UCSD-AML1 (cell line): ENCODE results near the gene ADGRL3.
"Not testable (repeated sequence)": the region's sequence is repeated elsewhere in the genome, so short reads cannot be mapped to it uniquely, and the experiment has no call there.

Experiments
- DNase-seq: peaks from one replicate; lab custom pipeline; 2025; ENCODE audit not compliant: unreplicated experiment; lab: John Stamatoyannopoulos, UW

The ADGRL3 gene

DNA sequence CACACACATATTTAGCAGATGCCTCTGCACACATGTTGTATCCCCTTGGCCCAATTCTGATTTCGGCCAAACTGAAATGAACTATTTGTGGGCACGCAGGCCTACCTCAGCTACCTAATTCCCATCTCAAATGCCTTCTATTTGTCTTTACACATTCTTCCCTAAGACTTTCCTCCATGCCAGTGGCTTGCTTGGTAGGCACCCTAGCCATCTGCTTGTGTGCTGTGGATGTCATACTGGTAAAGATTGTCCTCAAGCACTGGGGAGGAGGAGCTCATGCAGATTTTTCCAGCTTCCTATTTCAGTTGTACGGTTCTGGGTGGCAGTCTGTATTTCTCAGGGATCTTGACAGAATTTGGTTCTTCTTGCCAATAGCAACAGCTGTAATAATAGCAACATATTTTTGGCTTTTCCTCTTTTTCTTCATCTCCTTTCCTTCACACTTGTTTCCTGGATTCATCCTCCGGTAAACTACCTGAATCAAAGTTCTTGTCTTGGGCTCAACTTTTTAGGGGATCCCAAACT lies 514.3 kb downstream of the ADGRL3 start:
- DNase-seq, result no peak

- no peak for DNase-seq
These were observed 516.3 kb downstream of the ADGRL3 start for GRCh38 chr4:61716426-61716825.

GRCh38 chr4:61723492-61723891 lies 523.4 kb downstream of the ADGRL3 start:
- no peak for DNase-seq

GRCh38 chr4:61727286-61727685 lies 527.2 kb downstream of the ADGRL3 start:
- no peak for DNase-seq

DNA sequence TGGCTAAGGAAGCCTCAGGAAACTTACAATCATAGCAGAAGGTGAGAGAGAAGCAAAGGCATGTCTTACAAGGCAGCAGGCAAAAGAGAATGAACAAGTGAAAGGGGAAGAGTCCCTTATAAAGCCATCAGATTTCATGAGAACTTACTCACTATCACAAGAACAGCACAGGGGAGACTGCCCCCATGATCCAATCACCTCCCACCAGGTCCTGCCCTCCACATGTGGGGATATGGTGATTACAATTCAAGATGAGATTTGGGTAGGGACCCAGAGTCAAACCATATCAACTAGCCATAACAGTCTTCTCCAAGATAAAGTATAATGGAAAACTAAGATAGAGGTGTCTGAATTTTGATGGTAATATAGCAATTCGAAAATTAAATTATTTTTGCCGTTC lies 534.3 kb downstream of the ADGRL3 start:
- DNase-seq, result no peak

DNA sequence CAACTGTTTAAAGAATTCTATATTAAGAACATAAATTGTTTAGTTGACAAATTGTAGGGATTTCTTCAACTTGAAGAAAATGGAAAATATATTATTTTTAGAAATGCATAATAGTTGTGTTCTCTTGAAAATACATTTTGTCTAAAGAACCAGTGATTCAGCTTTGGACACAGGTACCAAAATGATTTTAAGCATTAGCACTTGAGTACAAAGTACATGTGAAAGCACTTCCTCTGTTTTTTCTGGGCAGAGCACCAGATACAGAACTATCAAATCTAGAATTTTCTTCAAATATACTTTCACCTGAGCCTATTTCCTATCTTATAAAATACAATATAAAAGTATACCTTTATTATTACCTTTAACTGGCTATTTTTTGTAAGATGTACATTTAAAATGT lies 539.8 kb downstream of the ADGRL3 start:
- no peak for DNase-seq

DNA sequence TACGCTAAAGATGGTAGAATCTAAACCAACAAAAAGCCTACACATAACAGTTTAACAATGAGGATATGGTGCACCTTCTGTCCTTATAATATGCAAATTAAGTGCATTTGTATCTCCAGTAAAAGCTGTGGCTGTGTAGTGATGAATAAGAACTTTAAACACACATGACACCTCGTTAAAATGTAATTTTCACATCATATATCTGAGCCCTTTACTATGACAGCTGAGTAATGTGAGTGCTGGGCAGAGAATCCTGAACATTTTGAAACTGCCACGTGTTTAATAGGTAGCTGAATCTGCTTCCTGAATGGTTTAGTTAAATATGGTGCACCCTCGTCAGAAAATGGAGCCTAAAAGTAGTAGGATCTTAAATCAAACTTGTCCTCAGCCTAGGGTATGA lies 540.8 kb downstream of the ADGRL3 start:
- DNase-seq, result no peak

DNA sequence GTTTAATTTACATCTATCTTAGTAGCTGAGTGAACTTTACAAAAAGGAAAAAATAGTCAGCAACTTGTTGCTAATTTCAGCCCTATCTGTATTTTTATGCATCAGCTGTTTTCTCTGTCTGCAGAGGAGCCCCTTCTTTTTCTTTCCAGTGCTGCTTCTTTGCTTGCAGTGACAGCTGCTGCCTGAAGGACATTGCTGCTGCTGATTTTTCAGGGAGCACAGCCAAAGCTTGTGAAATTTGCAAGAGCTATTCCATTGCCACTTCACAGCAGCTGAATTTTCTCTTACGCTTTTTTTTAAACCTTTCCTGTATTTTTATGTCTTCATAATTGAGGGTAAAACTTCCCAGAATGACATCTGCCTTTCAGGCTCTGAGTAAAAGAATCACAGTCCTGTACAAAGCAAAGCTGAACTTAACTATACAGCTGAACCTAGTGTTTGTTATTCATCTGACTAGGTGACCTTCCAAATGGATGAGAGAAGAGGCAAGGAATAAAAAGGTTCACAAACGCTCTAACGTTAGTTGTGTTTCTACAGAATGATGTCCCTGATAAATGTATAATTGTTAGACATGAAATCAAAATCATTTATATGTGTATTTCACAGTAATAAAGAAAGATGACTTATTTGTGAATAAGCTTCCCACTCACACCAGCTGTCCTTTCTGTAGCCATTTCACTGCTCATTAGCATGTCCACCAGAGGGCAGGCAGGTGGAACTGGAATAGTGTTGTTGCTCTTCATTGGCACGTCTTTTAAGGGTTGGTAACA lies 541.4 kb downstream of the ADGRL3 start:
- DNase-seq, result peak; percentile 14

DNA sequence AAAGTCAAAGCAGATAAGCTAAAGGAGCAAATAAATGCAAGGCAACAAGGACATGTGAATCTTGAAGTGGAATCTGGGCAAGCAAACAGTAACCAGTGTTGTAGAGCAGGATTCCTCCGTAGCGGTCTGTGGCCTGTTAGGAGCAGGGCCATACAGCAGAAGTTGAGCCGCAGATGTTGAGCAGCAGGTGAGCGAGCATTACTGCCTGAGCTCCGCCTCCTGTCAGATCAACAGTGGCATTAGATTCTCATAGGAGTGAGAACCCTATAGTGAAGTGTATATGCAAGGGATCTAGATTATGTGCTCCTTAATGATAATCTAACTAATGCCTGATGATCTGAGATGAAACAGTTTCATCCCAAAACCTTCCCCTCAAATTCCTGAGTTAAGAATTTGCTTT lies 550.7 kb downstream of the ADGRL3 start:
- DNase-seq, result no peak

DNA sequence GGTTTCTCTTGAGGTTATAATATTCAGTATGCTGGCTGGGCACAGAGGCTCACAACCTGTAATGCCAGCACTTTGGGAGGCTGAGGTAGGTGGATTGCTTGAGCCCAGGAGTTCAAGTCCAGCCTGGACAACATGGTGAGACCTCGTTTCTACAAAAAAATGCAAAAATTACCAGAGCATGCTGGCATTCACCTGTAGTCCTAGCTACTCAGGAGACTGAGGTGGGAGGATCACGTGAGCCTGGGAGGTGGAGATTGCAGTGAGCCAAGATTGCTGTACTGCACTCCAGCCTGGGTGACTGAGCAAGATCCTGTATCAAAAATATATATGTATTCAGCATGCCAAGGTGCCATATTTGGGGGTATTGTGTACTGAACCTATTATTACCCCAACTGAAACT lies 552.5 kb downstream of the ADGRL3 start:
- no peak for DNase-seq

DNA sequence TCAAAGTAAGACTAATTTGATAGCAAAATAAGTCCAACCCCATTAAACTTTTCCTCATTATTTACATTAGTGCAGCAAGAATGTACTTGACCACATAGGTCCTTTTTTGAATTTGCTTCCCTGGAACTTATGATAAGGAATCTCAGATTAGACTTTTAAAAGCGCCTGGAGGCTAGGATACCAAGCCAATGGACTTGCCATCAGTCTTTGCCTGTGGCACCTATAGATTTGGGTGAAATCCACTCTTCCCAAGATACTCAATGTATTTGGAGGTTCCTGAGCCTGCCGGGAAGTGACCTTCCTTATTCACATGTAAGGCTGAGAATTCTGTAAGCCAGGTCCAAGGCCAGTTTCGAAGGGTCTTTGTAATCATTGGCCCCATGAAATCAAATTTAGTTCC lies 553.6 kb downstream of the ADGRL3 start:
- DNase-seq, result no peak

GRCh38 chr4:61756937-61757336 lies 556.8 kb downstream of the ADGRL3 start:
- not testable (repeated sequence) for DNase-seq

DNA sequence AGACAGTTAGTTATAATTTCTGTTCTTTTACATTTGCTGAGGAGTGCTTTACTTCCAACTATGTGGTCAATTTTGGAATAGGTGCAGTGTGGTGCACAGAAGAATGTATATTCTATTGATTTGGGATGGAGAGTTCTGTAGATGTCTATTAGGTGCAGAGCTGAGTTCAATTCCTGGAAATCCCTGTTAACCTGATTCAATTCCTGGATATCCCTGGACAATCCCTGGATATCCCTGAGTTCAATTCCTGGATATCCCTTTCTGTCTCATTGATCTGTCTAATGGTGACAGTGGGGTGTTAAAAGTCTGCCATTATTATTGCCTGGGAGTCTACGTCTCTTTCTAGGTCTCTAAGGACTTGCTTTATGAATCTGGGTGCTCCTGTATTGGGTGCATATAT lies 557.9 kb downstream of the ADGRL3 start:
- not testable (repeated sequence) for DNase-seq

DNA sequence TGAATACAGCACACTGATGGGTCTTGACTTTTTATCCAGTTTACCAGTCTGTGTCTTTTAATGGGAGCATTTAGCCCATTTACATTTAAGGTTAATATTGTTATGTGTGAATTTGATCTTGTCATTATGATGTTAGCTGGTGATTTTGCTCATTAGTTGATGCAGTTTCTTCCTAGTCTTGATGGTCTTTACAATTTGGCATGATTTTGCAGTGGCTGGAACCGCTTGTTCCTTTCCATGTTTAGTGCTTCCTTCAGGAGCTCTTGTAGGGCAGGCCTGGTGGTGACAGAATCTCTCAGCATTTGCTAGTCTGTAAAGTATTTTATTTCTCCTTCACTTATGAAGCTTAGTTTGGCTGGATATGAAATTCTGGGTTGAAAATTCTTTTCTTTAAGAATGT lies 558.5 kb downstream of the ADGRL3 start:
- not testable (repeated sequence) for DNase-seq

DNA sequence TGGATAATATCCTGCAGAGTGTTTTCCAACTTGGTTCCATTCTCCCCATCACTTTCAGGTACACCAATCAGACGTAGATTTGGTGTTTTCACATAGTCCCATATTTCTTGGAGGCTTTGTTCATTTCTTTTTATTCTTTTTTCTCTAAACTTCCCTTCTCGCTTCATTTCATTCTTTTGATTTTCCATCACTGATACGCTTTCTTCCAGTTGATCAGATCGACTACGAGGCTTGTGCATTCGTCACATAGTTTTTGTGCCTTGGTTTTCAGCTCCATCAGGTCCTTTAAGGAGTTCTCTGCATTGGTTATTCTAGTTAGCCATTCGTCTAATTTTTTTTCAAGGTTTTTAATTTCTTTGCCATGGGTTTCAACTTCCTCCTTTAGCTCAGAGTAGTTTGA lies 559.1 kb downstream of the ADGRL3 start:
- not testable (repeated sequence) for DNase-seq

GRCh38 chr4:61759885-61760284 lies 559.8 kb downstream of the ADGRL3 start:
- not testable (repeated sequence) for DNase-seq

DNA sequence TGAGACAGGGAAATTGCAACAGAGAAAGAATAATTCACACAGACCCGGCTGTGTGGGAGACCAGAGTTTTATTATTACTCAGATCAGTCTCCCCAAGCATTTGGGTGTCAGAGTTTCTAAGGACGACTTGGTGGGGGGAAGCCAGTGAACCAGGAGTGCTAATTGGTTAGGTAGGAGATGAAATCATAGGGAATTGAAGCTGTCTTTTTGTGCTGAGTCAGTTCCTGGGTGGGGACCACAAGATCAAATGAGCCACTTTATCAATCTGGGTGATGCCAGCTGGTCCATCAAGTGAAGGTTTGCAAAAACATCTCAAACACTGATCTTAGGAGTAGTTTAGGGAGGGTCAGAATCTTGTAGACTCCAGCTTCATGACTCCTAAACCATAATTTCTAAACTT lies 560.7 kb downstream of the ADGRL3 start:
- DNase-seq, result no peak

DNA sequence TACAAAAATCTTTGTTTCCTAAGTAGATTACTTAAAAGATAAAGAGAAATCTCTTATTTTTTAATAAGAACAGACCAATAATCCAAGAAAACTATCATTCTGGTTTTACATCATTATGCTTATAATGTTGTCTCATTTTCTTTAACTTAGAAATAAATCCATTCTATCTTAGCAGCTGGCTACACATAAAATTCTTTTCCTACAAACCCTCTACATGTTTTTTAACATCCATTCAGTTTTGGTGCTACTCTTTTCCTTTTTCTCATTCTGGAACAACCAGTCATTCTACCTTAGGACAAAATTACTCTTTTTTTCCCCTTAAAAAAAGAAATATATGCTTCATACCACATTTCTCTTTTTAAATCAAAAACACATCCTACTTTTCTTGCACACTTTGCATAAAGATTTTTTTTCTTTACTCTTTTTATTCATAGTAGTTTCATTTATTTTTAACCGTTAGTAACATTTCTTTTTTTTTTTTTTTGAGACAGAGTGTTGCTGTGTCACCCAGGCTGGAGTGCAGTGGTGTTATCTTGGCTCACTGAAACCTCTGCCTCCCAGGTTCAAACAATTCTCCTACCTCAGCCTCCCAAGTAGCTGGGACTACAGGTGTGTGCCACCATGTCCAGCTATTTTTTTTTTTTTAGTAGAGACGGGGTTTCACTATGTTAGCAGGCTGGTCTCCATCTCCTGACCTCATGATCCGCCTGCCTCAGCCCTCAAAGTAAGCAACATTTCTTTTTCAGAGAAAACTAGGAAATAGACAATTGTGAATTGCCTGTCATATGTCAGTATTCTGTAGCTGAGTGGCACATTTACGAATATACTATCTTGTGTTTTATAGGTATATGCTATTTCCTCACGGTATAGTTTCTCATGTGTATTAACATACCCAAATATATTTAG lies 562.8 kb downstream of the ADGRL3 start:
- no peak for DNase-seq

DNA sequence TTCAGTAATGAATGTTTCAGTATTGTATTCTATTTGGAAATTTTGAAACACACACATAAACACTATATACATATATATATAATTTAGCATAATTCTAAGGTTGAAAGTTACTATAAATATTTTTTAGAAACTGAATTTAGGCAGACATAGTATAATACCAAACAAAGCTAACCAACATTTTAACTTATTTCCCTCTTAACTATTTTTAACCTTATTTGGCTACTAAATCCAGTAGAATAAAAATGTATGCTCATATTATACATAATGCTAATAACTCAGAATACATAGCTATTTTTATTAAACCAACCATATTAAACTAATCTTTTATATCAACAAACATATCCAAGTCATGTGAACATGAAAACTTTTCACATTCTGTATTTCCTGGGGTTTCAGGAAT lies 563.6 kb downstream of the ADGRL3 start:
- DNase-seq, result no peak

GRCh38 chr4:61764090-61764489 lies 564.0 kb downstream of the ADGRL3 start:
- not testable (repeated sequence) for DNase-seq

- DNase-seq, result not testable (repeated sequence)
These were observed 569.5 kb downstream of the ADGRL3 start for GRCh38 chr4:61769444-61770167.
